Activated B cell treated with CpG ODN at 0.5 μM for 24 hours (primary cell): ENCODE measurements around the gene SELENON. TPM values are rescaled to one million over a fixed set of nuclear protein-coding genes. Genes with fewer than 3 reads are reported as not detected.

Experiments
- ATAC-seq: fragments of 200-7000 bp; cut with Tn5 transposase; one replicate; pipeline ENCODE4 v1.10.0; 2021; ENCODE audit warnings: low read depth, mild to moderate bottlenecking, moderate library complexity
- CTCF ChIA-PET: fragments of 350-600 bp; sonication (Branson Sonifier 250); formaldehyde crosslinking; loops from one replicate; lab custom pipeline; 2021; ENCODE audit warnings: antibody characterized with exemption; lab: Charles Lee
- POLR2A ChIA-PET: fragments of 350-600 bp; sonication (Branson Sonifier 250); formaldehyde crosslinking; loops from one replicate; lab custom pipeline; 2021; ENCODE audit warnings: antibody characterized with exemption; lab: Charles Lee
- DNase-seq: peaks from one replicate; pipeline ENCODE4 v3.0.0; 2022
- H3K27ac Mint-ChIP-seq: one replicate; pipeline ENCODE4 v1.8.0; 2020; ENCODE audit warnings: mixed read lengths
- H3K27me3 Mint-ChIP-seq: one replicate; pipeline ENCODE4 v1.8.0; 2021; ENCODE audit warnings: mixed read lengths
- H3K36me3 Mint-ChIP-seq: one replicate; pipeline ENCODE4 v1.8.0; 2021; ENCODE audit warnings: low read depth, mixed read lengths
- H3K4me1 Mint-ChIP-seq: one replicate; pipeline ENCODE4 v1.8.0; 2021; ENCODE audit warnings: mixed read lengths
- H3K4me3 Mint-ChIP-seq: one replicate; pipeline ENCODE4 v1.8.0; 2020; ENCODE audit warnings: mild to moderate bottlenecking, mixed read lengths
- H3K9me3 Mint-ChIP-seq: one replicate; pipeline ENCODE4 v1.8.0; 2020; ENCODE audit warnings: mixed read lengths
- CTCF ChIP-seq: fragments of 200-600 bp; IDR thresholded peaks from one replicate; pipeline ENCODE4 v1.8.0; 2022; ENCODE audit warnings: antibody characterized with exemption, mild to moderate bottlenecking
- intact Hi-C: fragments of 100-400 bp; cut with micrococcal nuclease; formaldehyde crosslinking; loops from one replicate; pipeline ENCODE4 v1.15.1; 2024
- total RNA-seq: library from RNA; stranded (reverse); gene quantifications from 2 replicates; pipeline ENCODE4 v1.2.3, GENCODE V29; 2022

The SELENON gene
- total RNA-seq, 1 donor from 2014 or later, result 15.1 TPM

- ChIA-PET POLR2A (no interaction called here), CTCF (no interaction called here)
- peaks cover 9% of the 10 kb centered on the region for H3K4me1 Mint-ChIP-seq
- intact Hi-C loops, result no loop called here
- no peaks in the 10 kb centered on the region for H3K36me3 Mint-ChIP-seq
- no peaks in the 10 kb centered on the region for H3K9me3 Mint-ChIP-seq
- no peaks in the 10 kb centered on the region for H3K27me3 Mint-ChIP-seq
- H3K4me3 Mint-ChIP-seq, result no peak overlapping the region
- DNase-seq, result no peak
- ATAC-seq, result no peak
- no peak overlapping the region for H3K27ac Mint-ChIP-seq
- no peak for TF ChIP-seq CTCF
Observed at GRCh38 chr1:25782608-25783201, 17.3 kb upstream of the SELENON start.

DNA sequence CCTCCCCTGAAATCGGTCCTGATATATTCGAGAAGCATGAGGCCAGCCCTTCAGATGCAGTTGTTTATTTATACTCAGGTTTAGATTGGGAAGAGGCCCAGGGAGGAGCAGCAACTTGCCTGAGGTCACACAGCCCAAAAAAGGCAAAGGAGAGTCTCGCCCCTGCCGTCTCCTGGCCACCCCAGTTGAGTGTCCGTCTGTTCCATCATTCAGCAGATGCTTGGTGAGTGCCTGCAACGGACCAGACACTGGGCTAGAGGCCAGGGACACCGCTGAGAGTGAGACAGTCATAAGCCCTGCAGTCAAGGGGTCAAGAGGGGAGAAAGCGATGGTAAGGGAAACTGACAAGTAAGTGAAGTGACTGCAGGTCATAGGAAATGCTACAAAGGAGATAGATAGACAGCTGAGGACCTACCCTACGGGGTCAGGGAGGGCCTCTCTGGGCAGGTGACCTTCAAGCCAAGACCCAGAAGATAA, 15.4 kb upstream of the SELENON start:
- intact Hi-C loops, result no loop called here
- DNase-seq (no peak), ATAC-seq (no peak)
- Mint-ChIP-seq H3K9me3 (no peaks in the 10 kb centered on the region), H3K27me3 (no peaks in the 10 kb centered on the region), H3K4me1 (no peaks in the 10 kb centered on the region), H3K36me3 (no peaks in the 10 kb centered on the region), H3K4me3 (no peak overlapping the region), H3K27ac (no peak overlapping the region)
- TF ChIP-seq CTCF, result no peak
- POLR2A ChIA-PET, result interaction anchor here (0.7 kb wide), 1 partner anchor 10 kb away, joined by 4 read pairs; no protein-coding TSS in a partner anchor
- CTCF ChIA-PET, result no interaction called here

DNA sequence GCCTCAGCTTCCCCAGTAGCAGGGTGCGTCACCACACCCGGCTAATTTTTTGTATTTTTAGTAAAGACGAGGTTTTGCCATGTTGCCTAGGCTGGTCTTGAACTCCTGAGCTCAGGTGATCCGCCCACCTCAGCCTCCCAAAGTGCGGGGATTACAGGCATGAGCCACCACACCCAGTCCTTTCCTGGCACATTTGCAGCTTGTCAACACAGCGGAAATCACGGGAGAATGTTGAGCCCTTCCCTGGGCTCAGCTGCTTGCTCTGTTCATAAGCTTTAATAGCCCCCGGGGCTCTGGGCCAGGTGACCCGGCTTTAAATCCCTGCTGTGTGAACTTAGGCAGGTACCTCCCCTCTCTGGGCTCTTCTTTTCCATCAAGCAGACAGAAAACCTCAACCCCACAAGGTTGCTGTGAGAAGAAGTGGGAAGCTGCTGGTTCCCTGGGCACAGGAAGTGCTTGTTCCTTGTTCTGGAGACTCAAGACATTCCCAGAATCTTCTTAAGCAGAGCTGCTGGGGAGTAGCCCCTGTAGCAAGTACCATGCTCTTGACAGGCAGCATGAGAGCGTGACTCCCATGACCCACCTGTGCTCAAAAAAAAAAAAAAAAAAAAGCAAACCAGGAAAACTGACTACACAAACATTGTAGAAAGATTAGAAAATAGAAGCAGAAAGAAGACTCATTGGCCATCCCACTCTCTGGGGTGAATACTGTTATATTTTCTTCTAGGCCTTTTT, 14.5 kb upstream of the SELENON start:
- Mint-ChIP-seq H3K27ac (no peak overlapping the region), H3K9me3 (no peaks in the 10 kb centered on the region), H3K4me1 (no peaks in the 10 kb centered on the region), H3K36me3 (no peaks in the 10 kb centered on the region), H3K4me3 (no peak overlapping the region), H3K27me3 (no peaks in the 10 kb centered on the region)
- ChIA-PET POLR2A (interaction anchor here (0.6 to 0.7 kb wide), 2 partner anchors 9 to 170 kb away, joined by 4 read pairs; no protein-coding TSS in a partner anchor), CTCF (no interaction called here)
- no peak for TF ChIP-seq CTCF
- intact Hi-C loops, result no loop called here
- DNase-seq, result no peak
- ATAC-seq, result no peak

- no peak for TF ChIP-seq CTCF
- Mint-ChIP-seq H3K36me3 (no peaks in the 10 kb centered on the region), H3K9me3 (no peaks in the 10 kb centered on the region), H3K27ac (no peak overlapping the region), H3K4me3 (no peak overlapping the region), H3K27me3 (no peaks in the 10 kb centered on the region), H3K4me1 (no peaks in the 10 kb centered on the region)
- intact Hi-C loops, result no loop called here
- DNase-seq (no peak), ATAC-seq (no peak)
- ChIA-PET CTCF (no interaction called here), POLR2A (no interaction called here)
Observed at GRCh38 chr1:25786887-25787759, 12.9 kb upstream of the SELENON start.

- intact Hi-C loops, result no loop called here
- H3K9me3 Mint-ChIP-seq, result no peaks in the 10 kb centered on the region
- H3K4me3 Mint-ChIP-seq, result no peak overlapping the region
- ATAC-seq (no peak), DNase-seq (no peak)
- no peaks in the 10 kb centered on the region for H3K4me1 Mint-ChIP-seq
- no peak for TF ChIP-seq CTCF
- H3K27me3 Mint-ChIP-seq, result no peaks in the 10 kb centered on the region
- H3K36me3 Mint-ChIP-seq, result no peaks in the 10 kb centered on the region
- ChIA-PET CTCF (no interaction called here), POLR2A (no interaction called here)
- no peak overlapping the region for H3K27ac Mint-ChIP-seq
Observed at GRCh38 chr1:25787760-25788166, 12.2 kb upstream of the SELENON start.
